Endodermal cell (in vitro differentiated cells): ENCODE results near the gene LRMDA. TPM values are rescaled to one million over a fixed set of nuclear protein-coding genes. Genes with fewer than 3 reads are reported as not detected.
A peak's percentile ranks its signal among the peaks of the same experiment; 100 is the strongest.

ENCODE experiments used
- DNase-seq: peaks from one replicate; pipeline ENCODE4 v3.0.0-alpha.2; 2017
- H3K27ac ChIP-seq: 2 replicates; pipeline ENCODE4 v1.5.1; 2013; ENCODE audit warnings: mild to moderate bottlenecking, low read depth, low read length, moderate library complexity
- H3K27me3 ChIP-seq: 2 replicates; pipeline ENCODE4 v1.6.1; 2013; ENCODE audit warnings: mild to moderate bottlenecking, low read length, moderate library complexity; ENCODE audit not compliant: insufficient read depth, control insufficient read depth, poor library complexity, severe bottlenecking
- H3K36me3 ChIP-seq: 2 replicates; pipeline ENCODE4 v1.7.0; 2013; ENCODE audit warnings: mild to moderate bottlenecking, low read length, moderate library complexity; ENCODE audit not compliant: control insufficient read depth, insufficient read depth
- H3K4me1 ChIP-seq: one replicate; pipeline ENCODE4 v1.7.0; 2013; ENCODE audit warnings: low read length; ENCODE audit not compliant: control insufficient read depth, insufficient read depth
- H3K4me3 ChIP-seq: 2 replicates; pipeline ENCODE4 v1.5.1; 2013; ENCODE audit warnings: mild to moderate bottlenecking, low read length, moderate library complexity
- H3K9ac ChIP-seq: 2 replicates; pipeline ENCODE4 v1.6.1; 2013; ENCODE audit warnings: mild to moderate bottlenecking, low read length, moderate library complexity; ENCODE audit not compliant: poor library complexity, severe bottlenecking; ENCODE audit errors: extremely low read depth
- H3K9me3 ChIP-seq: 2 replicates; pipeline ENCODE4 v1.6.1; 2013; ENCODE audit warnings: mild to moderate bottlenecking, low read length, moderate library complexity; ENCODE audit not compliant: control insufficient read depth
- H3K27ac Mint-ChIP-seq: 2 replicates; pipeline ENCODE4 v1.8.0; 2020; ENCODE audit warnings: mixed read lengths
- H3K27me3 Mint-ChIP-seq: 2 replicates; pipeline ENCODE4 v1.8.0; 2021; ENCODE audit warnings: mild to moderate bottlenecking, mixed read lengths; ENCODE audit not compliant: insufficient read depth
- H3K36me3 Mint-ChIP-seq: 2 replicates; pipeline ENCODE4 v1.8.0; 2020; ENCODE audit warnings: low read depth, mixed read lengths
- H3K4me1 Mint-ChIP-seq: 2 replicates; pipeline ENCODE4 v1.8.0; 2020; ENCODE audit warnings: mixed read lengths
- H3K4me3 Mint-ChIP-seq: 2 replicates; pipeline ENCODE4 v1.8.0; 2020; ENCODE audit warnings: mild to moderate bottlenecking, moderate library complexity, mixed read lengths
- H3K9me3 Mint-ChIP-seq: 2 replicates; pipeline ENCODE4 v1.8.0; 2020; ENCODE audit warnings: mild to moderate bottlenecking, mixed read lengths
- WGBS, 2 experiments: methylation state at CpG; one replicate each; pipeline versions ENCODE4 v1.1.5 to v1.1.7; 2013; ENCODE audit warnings: missing lambda C conversion rate in 2 of 2, mixed read lengths in 1 of 2; ENCODE audit not compliant: insufficient coverage in 1 of 2, insufficient read length in 1 of 2; 5-methylcytosine and 5-hydroxymethylcytosine counted together
- total RNA-seq, 2 donors: library from RNA; stranded (reverse); fragmentation: NEBNext Ultra II Directional in 1 of 2; extraction: Animal tissue kit (Norgen Biotek cat#: 25700) in 1 of 2; gene quantifications; 2 replicates in 1 of 2; 3 replicates in 1 of 2; pipeline ENCODE4 v1.2.1, GENCODE V29; 2021
- TF ChIP-seq, protein P1 (sequence below): fragments of 200-600 bp; sonication (generic); conservative IDR thresholded peaks from 2 replicates; pipeline ENCODE4 v1.5.0; 2021; ENCODE audit warnings: antibody characterized with exemption, mild to moderate bottlenecking

The LRMDA gene
- total RNA-seq, 2 donors from 2014 or later: 1.7 to 5.1 TPM

DNA sequence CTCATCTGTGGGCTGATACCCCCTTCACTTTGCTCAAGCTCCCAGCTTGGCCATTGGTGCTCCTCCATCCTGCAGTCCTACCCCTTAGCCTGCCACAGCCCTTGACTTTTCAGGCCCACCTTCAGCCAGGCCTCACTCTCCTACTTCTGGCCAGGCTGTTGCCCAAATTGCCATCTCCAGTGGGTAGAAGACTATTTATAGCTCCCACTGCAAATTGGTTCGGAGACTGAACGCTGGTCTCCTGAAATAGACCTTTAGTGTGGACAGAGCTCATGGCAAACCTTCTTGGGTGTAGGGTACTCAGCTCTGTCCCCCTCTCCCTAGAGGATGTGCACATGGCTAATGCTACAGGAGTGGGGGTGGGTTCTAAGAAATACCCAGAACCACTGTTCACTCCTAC is 697.8 kb downstream of the LRMDA start:
- WGBS, 2 experiments: 100% methylated on average over 2 of the region's 2 CpGs
- peaks cover 4% of the 10 kb centered on the region for H3K27me3 Mint-ChIP-seq
- no peaks in the 10 kb centered on the region for H3K27me3 ChIP-seq

GRCh38 chr10:76130892-76131291 is 699.5 kb downstream of the LRMDA start:
- Histone ChIP-seq H3K36me3 (no peaks in the 10 kb centered on the region), H3K27me3 (no peaks in the 10 kb centered on the region), H3K9ac (no peak overlapping the region), H3K4me1 (no peaks in the 10 kb centered on the region), H3K9me3 (no peaks in the 10 kb centered on the region), H3K27ac (no peak overlapping the region), H3K4me3 (no peak overlapping the region)
- H3K4me3 Mint-ChIP-seq: no peak overlapping the region
- DNase-seq: no peak
- no peak overlapping the region for H3K27ac Mint-ChIP-seq
- 75 to 94% methylated on average over 7 of the region's 7 CpGs for WGBS, 2 experiments
- peaks cover 7% of the 10 kb centered on the region for H3K4me1 Mint-ChIP-seq
- H3K36me3 Mint-ChIP-seq: no peaks in the 10 kb centered on the region
- TF ChIP-seq, protein P1, sequence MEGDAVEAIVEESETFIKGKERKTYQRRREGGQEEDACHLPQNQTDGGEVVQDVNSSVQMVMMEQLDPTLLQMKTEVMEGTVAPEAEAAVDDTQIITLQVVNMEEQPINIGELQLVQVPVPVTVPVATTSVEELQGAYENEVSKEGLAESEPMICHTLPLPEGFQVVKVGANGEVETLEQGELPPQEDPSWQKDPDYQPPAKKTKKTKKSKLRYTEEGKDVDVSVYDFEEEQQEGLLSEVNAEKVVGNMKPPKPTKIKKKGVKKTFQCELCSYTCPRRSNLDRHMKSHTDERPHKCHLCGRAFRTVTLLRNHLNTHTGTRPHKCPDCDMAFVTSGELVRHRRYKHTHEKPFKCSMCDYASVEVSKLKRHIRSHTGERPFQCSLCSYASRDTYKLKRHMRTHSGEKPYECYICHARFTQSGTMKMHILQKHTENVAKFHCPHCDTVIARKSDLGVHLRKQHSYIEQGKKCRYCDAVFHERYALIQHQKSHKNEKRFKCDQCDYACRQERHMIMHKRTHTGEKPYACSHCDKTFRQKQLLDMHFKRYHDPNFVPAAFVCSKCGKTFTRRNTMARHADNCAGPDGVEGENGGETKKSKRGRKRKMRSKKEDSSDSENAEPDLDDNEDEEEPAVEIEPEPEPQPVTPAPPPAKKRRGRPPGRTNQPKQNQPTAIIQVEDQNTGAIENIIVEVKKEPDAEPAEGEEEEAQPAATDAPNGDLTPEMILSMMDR: no peak
- H3K27me3 Mint-ChIP-seq: peaks cover 2% of the 10 kb centered on the region
- H3K9me3 Mint-ChIP-seq: no peaks in the 10 kb centered on the region

More for the DNA sequence above, 697.8 kb downstream of the LRMDA start:
- H3K27ac Mint-ChIP-seq: no peak overlapping the region
- Histone ChIP-seq H3K27ac (no peak overlapping the region), H3K4me3 (no peak overlapping the region), H3K36me3 (no peaks in the 10 kb centered on the region), H3K9me3 (no peaks in the 10 kb centered on the region), H3K9ac (no peak overlapping the region), H3K4me1 (no peaks in the 10 kb centered on the region)
- no peaks in the 10 kb centered on the region for H3K36me3 Mint-ChIP-seq
- H3K4me3 Mint-ChIP-seq: no peak overlapping the region
- TF ChIP-seq, protein P1: no peak
- no peak for DNase-seq
- peaks cover 7% of the 10 kb centered on the region for H3K4me1 Mint-ChIP-seq
- H3K9me3 Mint-ChIP-seq: no peaks in the 10 kb centered on the region

- H3K27ac Mint-ChIP-seq: no peak overlapping the region
- no peaks in the 10 kb centered on the region for H3K9me3 Mint-ChIP-seq
- Histone ChIP-seq H3K27ac (peak overlapping the region; percentile 79), H3K36me3 (no peaks in the 10 kb centered on the region), H3K4me1 (no peaks in the 10 kb centered on the region), H3K9ac (no peak overlapping the region), H3K27me3 (no peaks in the 10 kb centered on the region), H3K4me3 (no peak overlapping the region), H3K9me3 (no peaks in the 10 kb centered on the region)
- TF ChIP-seq, protein P1: no peak
- no peak for DNase-seq
- H3K36me3 Mint-ChIP-seq: no peaks in the 10 kb centered on the region
- 51 to 89% methylated on average over 2 to 11 of the region's 11 CpGs for WGBS, 2 experiments
- no peak overlapping the region for H3K4me3 Mint-ChIP-seq
- H3K27me3 Mint-ChIP-seq: peaks cover 2% of the 10 kb centered on the region
- H3K4me1 Mint-ChIP-seq: peaks cover 7% of the 10 kb centered on the region
Measured at GRCh38 chr10:76133597-76134255, 702.3 kb downstream of the LRMDA start.
